Stimulated activated CD8-positive, alpha-beta memory T cell treated with anti-CD3 and anti-CD28 coated beads, Interleukin-15, amount 100 ng/mL, for 24 hours (primary cell): ENCODE measurements around the gene LDAH.
"Not testable (repeated sequence)": the region's sequence is repeated elsewhere in the genome, so short reads cannot be mapped to it uniquely, and the experiment has no call there.

Experiments used
- DNase-seq: peaks from one replicate; pipeline ENCODE4 v3.0.0-alpha.2; 2020; ENCODE audit warnings: low read depth

The LDAH gene

DNA sequence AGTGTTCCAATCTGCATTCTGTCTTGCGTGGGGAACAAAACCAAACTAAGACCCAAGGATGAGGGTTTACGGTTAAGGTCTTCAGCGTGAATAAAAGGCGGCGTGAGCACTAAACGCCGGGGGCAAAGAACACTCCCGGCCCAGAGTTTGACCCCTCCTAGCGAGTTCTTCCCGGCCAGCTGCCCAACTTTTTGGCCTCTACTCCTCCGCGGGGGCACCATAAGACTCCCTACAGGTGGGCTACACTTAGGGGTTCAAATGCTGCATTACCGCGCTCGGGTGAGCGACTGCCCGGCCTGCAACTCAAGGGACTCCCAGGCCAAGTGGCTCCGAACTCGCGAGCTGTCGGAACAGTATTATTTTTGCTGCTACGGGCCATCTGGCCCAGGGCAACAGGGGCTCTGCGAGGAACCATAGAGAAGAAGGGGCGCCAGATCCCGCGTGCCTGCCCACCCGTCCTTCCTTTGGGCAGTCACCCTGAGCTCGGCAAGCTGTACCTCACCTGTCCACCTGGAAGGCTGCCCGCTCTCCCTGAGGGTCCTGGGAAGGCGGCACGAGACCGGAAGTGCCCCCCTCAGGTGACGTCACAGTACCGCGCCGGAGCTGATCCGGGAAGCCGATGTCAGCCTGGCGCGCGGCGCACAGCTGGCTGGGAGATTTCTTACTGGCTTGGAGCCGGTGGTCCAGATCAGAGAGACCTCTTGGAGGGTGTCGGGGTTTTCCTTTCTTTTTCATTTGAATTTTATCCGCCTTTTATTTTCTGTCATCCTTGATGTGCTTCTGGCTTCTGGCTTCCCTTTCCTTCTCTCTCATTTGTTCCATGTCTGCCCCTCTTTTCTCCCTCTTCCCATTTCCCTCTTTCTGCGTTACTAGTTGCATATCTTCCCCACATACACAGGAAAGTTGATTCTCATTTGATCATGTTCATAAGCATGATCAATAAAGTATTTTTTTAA lies at the start of gene LDAH:
TSS of gene LDAH (minus strand) at position 567 of the 956 bp plus-strand sequence. CDS start 21,638 bp downstream, outside the sequence.
- peak; percentile 88 for DNase-seq

- DNase-seq: peak; percentile 8
These were observed 45.5 kb upstream of the LDAH start for GRCh38 chr2:20868377-20868776.

DNA sequence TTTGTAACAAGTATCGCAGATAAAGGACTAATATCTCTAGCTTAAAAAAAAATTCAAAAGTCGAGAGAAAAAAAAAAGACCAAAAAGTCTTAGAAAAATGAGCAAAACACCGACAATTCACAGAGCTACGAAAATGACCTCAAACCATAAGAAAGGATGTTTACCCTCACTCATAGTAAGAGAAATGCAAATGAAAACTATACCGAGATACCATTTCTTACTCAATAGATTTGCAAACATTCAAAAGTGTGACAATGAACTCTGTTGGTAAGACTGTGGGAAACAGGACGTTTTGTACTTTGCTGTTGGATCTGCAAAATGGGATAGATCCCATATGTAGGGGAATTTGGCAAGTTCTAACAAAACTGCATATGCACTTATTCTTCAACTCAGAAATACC lies 39.9 kb upstream of the LDAH start:
- DNase-seq: no peak

GRCh38 chr2:20855456-20855855 lies 32.6 kb upstream of the LDAH start:
- no peak for DNase-seq

DNA sequence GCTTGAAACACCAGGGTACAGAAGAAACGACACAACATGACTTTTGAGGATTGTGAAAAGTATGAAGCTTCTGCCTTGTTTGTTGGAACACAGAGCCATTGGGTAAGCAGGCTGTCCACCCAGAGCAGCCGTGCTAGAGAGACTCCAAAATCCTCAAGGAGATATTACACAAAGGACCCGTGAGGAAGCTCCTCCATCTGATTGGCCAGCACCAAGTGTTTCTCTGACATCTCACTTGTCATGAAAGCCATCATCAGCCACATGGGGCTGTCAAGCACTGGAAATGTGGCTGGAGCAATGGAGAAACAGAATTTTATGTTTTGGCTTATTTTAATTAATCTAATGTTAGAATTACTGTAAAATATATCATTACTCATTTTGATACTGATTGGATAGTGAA lies 29.8 kb upstream of the LDAH start:
- DNase-seq: no peak

- no peak for DNase-seq
These were observed 29.2 kb upstream of the LDAH start for GRCh38 chr2:20852139-20852538.

- no peak for DNase-seq
These were observed 21.3 kb upstream of the LDAH start for GRCh38 chr2:20844246-20844645.

DNA sequence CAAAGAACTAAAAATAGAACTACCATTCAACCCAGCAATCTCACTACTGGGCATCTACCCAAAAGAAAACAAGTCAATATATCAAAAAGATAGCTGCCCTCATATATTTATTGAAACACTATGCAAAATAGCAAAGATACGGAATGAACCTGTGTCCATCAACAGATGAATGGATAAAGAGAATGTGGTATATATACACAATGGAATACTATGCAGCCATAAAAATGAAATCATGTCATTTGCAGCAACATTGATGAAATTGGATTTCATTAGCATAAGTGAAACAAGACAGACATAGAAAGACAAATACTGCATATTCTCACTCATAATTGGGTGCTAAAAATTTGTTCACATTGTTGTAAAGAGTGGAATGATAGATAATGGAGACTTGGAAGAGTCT lies 16.2 kb upstream of the LDAH start:
- no peak for DNase-seq

DNA sequence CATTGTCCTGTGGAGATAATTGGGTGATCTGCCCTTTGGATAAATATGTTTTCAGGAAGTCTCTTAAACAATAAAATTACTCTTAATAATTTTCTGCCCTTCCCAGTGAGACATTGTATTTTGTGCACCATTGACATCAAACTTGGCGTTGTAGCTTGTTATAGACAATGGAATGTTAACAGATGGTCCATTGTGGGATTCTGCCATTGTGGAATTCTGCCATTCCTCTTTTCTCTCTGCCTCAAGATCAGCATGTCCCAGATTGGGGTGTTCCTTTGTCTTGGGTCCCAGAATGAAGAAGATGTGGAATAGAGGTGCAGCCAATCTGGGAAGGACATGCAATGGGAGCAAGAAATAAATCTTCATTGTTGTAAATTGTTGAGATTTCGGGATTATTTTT lies 15.1 kb upstream of the LDAH start:
- no peak for DNase-seq

- DNase-seq: no peak
These were observed 13.6 kb upstream of the LDAH start for GRCh38 chr2:20836521-20836920.

- no peak for DNase-seq
These were observed 11.4 kb upstream of the LDAH start for GRCh38 chr2:20834331-20834730.

GRCh38 chr2:20832606-20833005 lies 9.7 kb upstream of the LDAH start:
- DNase-seq: no peak

DNA sequence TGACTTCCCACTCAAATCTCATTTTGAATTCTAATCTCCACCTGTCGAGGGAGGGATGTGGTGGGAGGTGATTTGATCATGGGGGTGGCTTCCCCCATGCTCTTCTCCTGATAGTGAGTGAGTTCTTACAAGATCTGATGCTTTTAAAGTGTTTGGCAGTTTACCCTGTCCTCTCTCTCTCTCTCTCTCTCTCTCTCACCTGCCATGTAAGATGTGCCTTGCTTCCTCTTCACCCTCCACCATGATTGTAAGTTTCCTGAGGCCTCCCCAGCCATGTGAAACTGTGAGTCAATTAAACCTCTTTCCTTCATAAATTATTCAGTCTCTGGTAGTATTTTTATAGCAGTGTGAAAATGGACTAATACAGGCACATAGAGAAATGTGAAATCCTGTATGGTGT lies 7.0 kb upstream of the LDAH start:
- DNase-seq: no peak

DNA sequence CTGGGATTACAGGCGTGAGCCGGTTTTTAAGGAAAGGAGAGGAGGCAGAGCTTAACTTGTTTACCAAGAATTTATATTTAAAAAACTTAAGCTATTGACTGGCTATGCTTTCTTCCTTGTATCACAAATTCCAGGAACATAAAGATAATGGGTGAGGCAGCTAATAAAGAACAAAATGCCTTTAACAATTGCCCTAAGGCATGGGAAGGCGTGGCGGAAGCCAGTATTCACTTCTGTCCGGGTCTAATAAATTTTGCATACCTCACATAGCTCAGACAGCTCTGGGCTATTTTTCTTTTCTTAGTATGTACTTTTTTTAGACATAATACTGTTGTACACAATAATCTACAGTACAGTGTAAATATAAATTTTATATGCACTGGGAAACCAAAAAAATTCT lies 1.0 kb upstream of the LDAH start:
- no peak for DNase-seq

DNA sequence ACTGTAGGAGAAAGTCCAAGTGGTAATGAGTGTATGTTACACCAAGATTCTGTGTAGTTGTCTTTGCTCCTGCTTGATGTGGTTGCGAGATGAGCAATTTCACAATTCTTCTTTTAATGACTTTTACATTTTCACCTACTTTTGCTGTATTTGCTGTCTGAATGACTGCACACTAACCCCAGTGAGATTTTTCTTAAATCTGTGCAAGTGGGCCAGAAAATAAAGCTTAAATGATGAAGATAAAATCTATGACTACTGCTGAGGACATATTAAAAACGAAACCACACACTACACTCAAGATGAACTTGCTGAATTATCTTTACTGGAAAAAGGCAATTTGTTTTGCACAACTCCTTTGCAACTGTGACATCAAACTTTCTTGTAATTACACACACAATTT lies 4.1 kb downstream of the LDAH start:
- DNase-seq: no peak

DNA sequence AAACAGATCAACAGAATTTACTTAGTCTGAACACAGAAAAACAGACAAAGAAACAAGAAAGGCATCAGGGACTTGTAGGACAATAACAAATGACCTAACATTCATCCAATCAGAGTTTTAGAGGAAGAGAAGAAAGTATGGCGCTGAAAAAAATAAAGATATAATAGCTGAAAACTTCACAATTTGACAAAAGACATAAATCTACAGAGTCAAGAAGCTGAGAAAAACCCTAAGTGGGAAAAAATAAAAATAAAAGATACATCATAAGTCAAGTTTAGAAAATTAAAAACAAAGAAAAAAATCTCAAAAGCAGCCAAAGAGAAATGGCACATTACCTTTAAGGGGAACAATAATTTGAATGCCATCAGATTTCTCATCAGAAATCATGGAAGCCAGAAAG lies 7.7 kb downstream of the LDAH start:
- no peak for DNase-seq

GRCh38 chr2:20812779-20813178 lies 10.1 kb downstream of the LDAH start:
- no peak for DNase-seq

- DNase-seq: no peak
These were observed 16.6 kb downstream of the LDAH start for GRCh38 chr2:20806286-20806685.

- DNase-seq: no peak
These were observed 18.9 kb downstream of the LDAH start for GRCh38 chr2:20803974-20804373.

DNA sequence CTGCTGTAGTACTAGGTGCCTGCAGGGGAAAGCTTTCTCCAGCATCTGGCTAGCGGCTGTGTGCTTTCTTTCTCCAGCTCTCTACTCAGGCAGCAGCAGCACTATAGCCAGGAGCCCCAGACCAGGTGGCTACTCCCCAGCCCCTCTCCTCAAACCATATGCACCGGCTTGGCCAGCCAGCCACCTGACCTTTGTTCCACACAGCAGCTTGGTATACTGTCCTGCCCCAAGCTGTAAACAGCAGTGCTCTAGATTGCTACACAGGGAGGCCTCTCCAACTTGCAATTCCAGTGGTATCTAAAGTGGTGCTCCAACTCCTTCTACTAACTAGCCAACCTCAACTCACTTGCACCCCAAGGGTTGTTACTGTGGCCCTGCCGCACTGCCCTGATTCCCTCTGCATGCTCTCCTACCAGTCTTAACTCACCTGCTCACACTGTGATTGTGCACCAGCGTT lies 19.6 kb downstream of the LDAH start:
- DNase-seq: no peak

DNA sequence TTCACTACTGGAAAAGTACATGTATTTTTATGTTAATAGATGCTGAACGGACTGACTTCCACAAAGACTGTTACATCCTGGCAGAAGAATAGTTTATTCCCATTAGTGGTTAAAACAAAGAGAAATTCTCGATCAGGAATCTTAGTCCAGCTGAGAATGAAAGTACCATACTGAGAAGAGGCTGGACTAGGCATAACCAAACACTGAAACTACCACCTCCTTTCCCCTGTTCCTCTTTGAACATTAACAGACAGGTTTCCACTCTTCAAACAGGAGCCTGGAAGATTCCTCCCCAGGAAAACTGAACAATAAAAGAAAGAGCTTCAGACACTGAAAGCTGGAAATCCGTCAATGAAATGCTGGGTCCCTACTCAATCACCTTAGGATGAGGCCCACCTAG lies 25.8 kb downstream of the LDAH start:
- no peak for DNase-seq

DNA sequence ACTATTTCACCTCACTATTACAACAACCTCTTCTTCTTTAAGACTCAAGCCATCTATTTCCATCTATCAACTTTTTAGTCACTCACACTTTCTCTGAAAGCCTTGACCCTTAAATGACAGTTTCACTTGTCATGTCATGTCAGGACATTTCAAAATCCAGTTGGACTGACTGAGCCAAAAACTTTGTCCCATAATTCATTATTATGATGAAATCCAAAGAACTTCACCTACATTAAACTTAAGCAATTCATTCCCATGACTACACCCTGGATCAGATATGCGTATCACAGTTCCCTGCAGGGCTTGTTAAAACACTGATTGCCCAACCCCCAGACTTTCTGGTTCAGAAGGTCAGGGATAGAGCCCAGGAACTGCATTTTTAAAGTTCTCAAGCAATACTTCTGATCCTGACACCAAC lies 26.5 kb downstream of the LDAH start:
- no peak for DNase-seq

DNA sequence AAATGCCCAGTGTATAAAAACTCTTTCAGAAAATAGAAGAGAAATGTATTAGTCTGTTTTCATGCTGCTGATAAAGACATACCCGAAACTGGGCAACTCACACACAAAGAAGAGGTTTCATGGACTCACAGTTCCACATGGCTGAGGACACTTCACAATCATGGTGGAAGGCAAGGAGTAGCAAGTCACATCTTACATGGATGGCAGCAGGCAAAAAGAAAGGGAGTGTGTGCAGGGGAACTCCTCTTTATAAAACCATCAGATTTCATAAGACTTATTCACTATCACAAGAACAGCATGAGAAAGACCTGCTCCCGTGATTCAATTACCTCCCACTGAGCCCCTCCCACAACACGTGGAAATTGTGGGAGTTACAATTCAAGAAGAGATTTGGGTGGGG lies 29.0 kb downstream of the LDAH start:
- DNase-seq: not testable (repeated sequence)
